WTC11 (cell line): ENCODE data around the gene MAPK12. TPM values are rescaled to one million over a fixed set of nuclear protein-coding genes. Genes with fewer than 3 reads are reported as not detected.

ENCODE experiments used
- ATAC-seq: fragments of 200-7000 bp; cut with Tn5 transposase; 2 replicates; pipeline ENCODE4 v1.10.0; 2021; ENCODE audit warnings: mild to moderate bottlenecking, moderate library complexity
- CTCF ChIA-PET: fragments of 300-600 bp; sonication (Branson Sonifier 250); formaldehyde crosslinking; loops from one replicate; lab custom pipeline; 2021; ENCODE audit warnings: antibody characterized with exemption; lab: Charles Lee
- POLR2A ChIA-PET: fragments of 350-600 bp; sonication (Branson Sonifier 250); formaldehyde crosslinking; loops from one replicate; lab custom pipeline; 2021; ENCODE audit warnings: antibody characterized with exemption; lab: Charles Lee
- DNase-seq: peaks from one replicate; pipeline ENCODE4 v3.0.0; 2021; ENCODE audit warnings: low spot score
- H3K27ac Mint-ChIP-seq: 2 replicates; pipeline ENCODE4 v1.8.0; 2021; ENCODE audit warnings: mixed read lengths
- H3K27me3 Mint-ChIP-seq: 2 replicates; pipeline ENCODE4 v1.8.0; 2021; ENCODE audit warnings: low read depth, mild to moderate bottlenecking, moderate library complexity, mixed read lengths
- H3K36me3 Mint-ChIP-seq: 2 replicates; pipeline ENCODE4 v1.8.0; 2021; ENCODE audit warnings: mixed read lengths
- H3K4me1 Mint-ChIP-seq: 2 replicates; pipeline ENCODE4 v1.8.0; 2022; ENCODE audit warnings: mixed read lengths
- H3K4me3 Mint-ChIP-seq: 2 replicates; pipeline ENCODE4 v1.8.0; 2021; ENCODE audit warnings: mild to moderate bottlenecking, moderate library complexity, mixed read lengths
- H3K9me3 Mint-ChIP-seq: 2 replicates; pipeline ENCODE4 v1.8.0; 2021; ENCODE audit warnings: mixed read lengths
- ATF2 ChIP-seq: sonication (generic); formaldehyde crosslinking; IDR thresholded peaks from 2 replicates; pipeline ENCODE4 v1.8.1; 2022; ENCODE audit warnings: low read depth, missing genetic modification reagents, borderline replicate concordance
- ESRRA ChIP-seq: sonication (generic); formaldehyde crosslinking; IDR thresholded peaks from 2 replicates; pipeline ENCODE4 v1.8.1; 2022; ENCODE audit warnings: mild to moderate bottlenecking, missing genetic modification reagents, borderline replicate concordance
- GABPB1 ChIP-seq: sonication (generic); formaldehyde crosslinking; IDR thresholded peaks from 2 replicates; pipeline ENCODE4 v1.8.1; 2023; ENCODE audit warnings: mild to moderate bottlenecking, missing genetic modification reagents
- GRHL2 ChIP-seq: fragments of 250-450 bp; sonication (Bioruptor Pico); IDR thresholded peaks from 2 replicates; pipeline ENCODE4 v1.8.0; 2022; ENCODE audit warnings: mild to moderate bottlenecking, moderate library complexity; ENCODE audit not compliant: insufficient replicate concordance, severe bottlenecking
- GTF2I ChIP-seq: fragments of 250-450 bp; sonication (Bioruptor Pico); conservative IDR thresholded peaks from 2 replicates; pipeline ENCODE4 v1.4.0; 2021; ENCODE audit warnings: mild to moderate bottlenecking
- HMGA2 ChIP-seq: fragments of 250-450 bp; sonication (Bioruptor Pico); IDR thresholded peaks from 2 replicates; pipeline ENCODE4 v1.4.0; 2021; ENCODE audit warnings: mild to moderate bottlenecking, moderate library complexity
- KAT7 ChIP-seq: sonication (generic); formaldehyde crosslinking; IDR thresholded peaks from 2 replicates; pipeline ENCODE4 v1.8.1; 2023; ENCODE audit warnings: missing genetic modification reagents, mild to moderate bottlenecking, borderline replicate concordance
- MAX ChIP-seq: sonication (generic); formaldehyde crosslinking; IDR thresholded peaks from 2 replicates; pipeline ENCODE4 v1.8.0; 2022; ENCODE audit warnings: mild to moderate bottlenecking, missing genetic modification reagents
- NFYB ChIP-seq: sonication (generic); formaldehyde crosslinking; conservative IDR thresholded peaks from 2 replicates; pipeline ENCODE4 v1.8.0; 2022; ENCODE audit warnings: low read depth, missing genetic modification reagents
- NR3C1 ChIP-seq: sonication (generic); formaldehyde crosslinking; conservative IDR thresholded peaks from 2 replicates; pipeline ENCODE4 v1.8.1; 2023; ENCODE audit warnings: low read depth, mild to moderate bottlenecking, missing genetic modification reagents
- SMAD3 ChIP-seq: sonication (generic); formaldehyde crosslinking; IDR thresholded peaks from 2 replicates; pipeline ENCODE4 v1.8.0; 2022; ENCODE audit warnings: missing genetic modification reagents, mild to moderate bottlenecking, borderline replicate concordance
- TEAD4 ChIP-seq: sonication (generic); formaldehyde crosslinking; IDR thresholded peaks from 2 replicates; pipeline ENCODE4 v1.8.0; 2022; ENCODE audit warnings: mild to moderate bottlenecking, missing genetic modification reagents
- ZBTB21 ChIP-seq: sonication (generic); formaldehyde crosslinking; IDR thresholded peaks from 2 replicates; pipeline ENCODE4 v1.8.1; 2023; ENCODE audit warnings: mild to moderate bottlenecking, missing genetic modification reagents, borderline replicate concordance
- ZMAT4 ChIP-seq: fragments of 250-450 bp; sonication (Bioruptor Pico); IDR thresholded peaks from 2 replicates; pipeline ENCODE4 v1.9.0; 2021; ENCODE audit warnings: mild to moderate bottlenecking
- ZNF138 ChIP-seq: sonication (generic); formaldehyde crosslinking; conservative IDR thresholded peaks from 2 replicates; pipeline ENCODE4 v1.8.1; 2022; ENCODE audit warnings: mild to moderate bottlenecking, moderate library complexity, missing genetic modification reagents
- ZNF232 ChIP-seq: sonication (generic); formaldehyde crosslinking; IDR thresholded peaks from 2 replicates; pipeline ENCODE4 v1.8.0; 2022; ENCODE audit warnings: mild to moderate bottlenecking, missing genetic modification reagents
- ZNF423 ChIP-seq: fragments of 250-450 bp; sonication (Bioruptor Pico); IDR thresholded peaks from 2 replicates; pipeline ENCODE4 v2.1.2; 2022; ENCODE audit warnings: mild to moderate bottlenecking, moderate library complexity
- ZNF512 ChIP-seq: sonication (generic); formaldehyde crosslinking; IDR thresholded peaks from 2 replicates; pipeline ENCODE4 v1.8.1; 2022; ENCODE audit warnings: missing genetic modification reagents, borderline replicate concordance
- total RNA-seq: library from RNA; stranded (reverse); gene quantifications from 3 replicates; pipeline ENCODE4 v1.2.3, GENCODE V29; 2021

The MAPK12 gene
- total RNA-seq, 1 experiment from 2014 or later = 31.0 TPM

GRCh38 chr22:50248196-50249081 is 13.0 kb downstream of the MAPK12 start:
- ATAC-seq = no peak
- no peaks in the 10 kb centered on the region; the same call in 1 of the 2 replicates for H3K27me3 Mint-ChIP-seq
- CTCF ChIA-PET = interaction anchor here (0.5 to 1.0 kb wide), 3 partner anchors 11 to 50 kb away, joined by 4 to 6 read pairs (median 6); no protein-coding TSS in a partner anchor
- no peaks in the 10 kb centered on the region for H3K9me3 Mint-ChIP-seq
- TF ChIP-seq ZNF232 (CRISPR knock-in tag) (no peak), KAT7 (CRISPR knock-in tag) (no peak), GRHL2 (no peak), ZNF512 (CRISPR knock-in tag) (no peak), NFYB (CRISPR knock-in tag) (no peak), HMGA2 (CRISPR knock-in tag) (no peak), SMAD3 (CRISPR knock-in tag) (no peak), ATF2 (CRISPR knock-in tag) (no peak)
- TF ChIP-seq, all 79 proteins: peak for 0
- no peak for DNase-seq
- Mint-ChIP-seq H3K4me3 (no peak overlapping the region), H3K4me1 (peaks cover 12% of the 10 kb centered on the region), H3K27ac (no peak overlapping the region), H3K36me3 (0 out of 2 replicates have a peak, but pooled peaks cover 2% of the 10 kb centered on the region)
- POLR2A ChIA-PET = no interaction called here

GRCh38 chr22:50247748-50248147 is 13.7 kb downstream of the MAPK12 start:
- Mint-ChIP-seq H3K36me3 (0 out of 2 replicates have a peak, but pooled peaks cover 2% of the 10 kb centered on the region), H3K4me1 (peaks cover 15% of the 10 kb centered on the region), H3K27ac (no peak overlapping the region), H3K4me3 (peak overlapping the region; percentile 45), H3K27me3 (no peaks in the 10 kb centered on the region; the same call in 1 of the 2 replicates), H3K9me3 (no peaks in the 10 kb centered on the region)
- ChIA-PET POLR2A (no interaction called here), CTCF (interaction anchor here (0.5 to 1.0 kb wide), 3 partner anchors 11 to 51 kb away, joined by 4 to 6 read pairs (median 6); no protein-coding TSS in a partner anchor)
- peak; percentile 80 for DNase-seq
- TF ChIP-seq ZNF423 (CRISPR knock-in tag) (no peak), GTF2I (CRISPR knock-in tag) (no peak), MAX (CRISPR knock-in tag) (0 out of 2 replicates have a peak, but pooled peaks have one; percentile 25), NR3C1 (no peak), ZBTB21 (CRISPR knock-in tag) (peak; percentile 81; the same call in 1 of the 2 replicates), ESRRA (CRISPR knock-in tag) (no peak), ZNF138 (CRISPR knock-in tag) (no peak), GABPB1 (CRISPR knock-in tag) (no peak), ZMAT4 (no peak), TEAD4 (no peak)
- ATAC-seq = peak; percentile 14
